HCT116 (cell line): ENCODE results near the gene APLF.

ENCODE experiments used
- CTCF ChIP-seq, 3 experiments: fragments of 200-600 bp in 1 of 3; sonication (generic) in 1 of 3; IDR thresholded peaks in 2 of 3; conservative IDR thresholded peaks in 1 of 3; 2 replicates each; pipeline ENCODE4 v1.5.1; 2012 to 2017; ENCODE audit warnings: low read depth in 2 of 3, low read length in 2 of 3, antibody characterized with exemption in 1 of 3, borderline replicate concordance in 1 of 3, control low read depth in 1 of 3, mild to moderate bottlenecking in 1 of 3, mixed read lengths in 1 of 3, mixed run types in 1 of 3, moderate library complexity in 1 of 3; ENCODE audit not compliant: insufficient read depth in 1 of 3
- EGR1 ChIP-seq: IDR thresholded peaks from 2 replicates; pipeline ENCODE4 v1.6.1; 2012; ENCODE audit warnings: low read depth
- EZH2phosphoT487 ChIP-seq: fragments of 200-600 bp; IDR thresholded peaks from 2 replicates; pipeline ENCODE4 v1.6.1; 2018; ENCODE audit warnings: antibody characterized with exemption, borderline replicate concordance
- POLR2AphosphoS5 ChIP-seq: IDR thresholded peaks from 2 replicates; pipeline ENCODE4 v1.6.1; 2011; ENCODE audit warnings: mild to moderate bottlenecking, low read depth, low read length, moderate library complexity
- RAD21 ChIP-seq: IDR thresholded peaks from 2 replicates; pipeline ENCODE4 v1.6.1; 2012; ENCODE audit warnings: low read depth, mild to moderate bottlenecking
- SP1 ChIP-seq: IDR thresholded peaks from 2 replicates; pipeline ENCODE4 v1.6.1; 2012; ENCODE audit warnings: low read depth
- TCF7L2 ChIP-seq: IDR thresholded peaks from 2 replicates; pipeline ENCODE4 v1.7.0; 2011; ENCODE audit warnings: borderline replicate concordance, inconsistent platforms; ENCODE audit not compliant: insufficient read depth, insufficient read length; ENCODE audit errors: extremely low read depth
- YY1 ChIP-seq: IDR thresholded peaks from 2 replicates; pipeline ENCODE4 v1.6.1; 2011; ENCODE audit warnings: low read length, low read depth, moderate library complexity, mild to moderate bottlenecking; ENCODE audit not compliant: insufficient replicate concordance; ENCODE audit errors: extremely low read depth
- ZFX ChIP-seq: fragments of 450-650 bp; IDR thresholded peaks from 2 replicates; pipeline ENCODE4 v1.6.1; 2017
- TF ChIP-seq, protein P1 (sequence below): IDR thresholded peaks from 2 replicates; pipeline ENCODE4 v1.6.1; 2012; ENCODE audit warnings: low read depth
- TF ChIP-seq, protein P2 (sequence below): IDR thresholded peaks from 2 replicates; pipeline ENCODE4 v1.6.1; 2012
- TF ChIP-seq, protein P3 (sequence below): IDR thresholded peaks from 2 replicates; pipeline ENCODE4 v1.6.1; 2012

GRCh38 chr2:68558576-68558975, 91.2 kb downstream of the APLF start:
- TF ChIP-seq, protein P1, sequence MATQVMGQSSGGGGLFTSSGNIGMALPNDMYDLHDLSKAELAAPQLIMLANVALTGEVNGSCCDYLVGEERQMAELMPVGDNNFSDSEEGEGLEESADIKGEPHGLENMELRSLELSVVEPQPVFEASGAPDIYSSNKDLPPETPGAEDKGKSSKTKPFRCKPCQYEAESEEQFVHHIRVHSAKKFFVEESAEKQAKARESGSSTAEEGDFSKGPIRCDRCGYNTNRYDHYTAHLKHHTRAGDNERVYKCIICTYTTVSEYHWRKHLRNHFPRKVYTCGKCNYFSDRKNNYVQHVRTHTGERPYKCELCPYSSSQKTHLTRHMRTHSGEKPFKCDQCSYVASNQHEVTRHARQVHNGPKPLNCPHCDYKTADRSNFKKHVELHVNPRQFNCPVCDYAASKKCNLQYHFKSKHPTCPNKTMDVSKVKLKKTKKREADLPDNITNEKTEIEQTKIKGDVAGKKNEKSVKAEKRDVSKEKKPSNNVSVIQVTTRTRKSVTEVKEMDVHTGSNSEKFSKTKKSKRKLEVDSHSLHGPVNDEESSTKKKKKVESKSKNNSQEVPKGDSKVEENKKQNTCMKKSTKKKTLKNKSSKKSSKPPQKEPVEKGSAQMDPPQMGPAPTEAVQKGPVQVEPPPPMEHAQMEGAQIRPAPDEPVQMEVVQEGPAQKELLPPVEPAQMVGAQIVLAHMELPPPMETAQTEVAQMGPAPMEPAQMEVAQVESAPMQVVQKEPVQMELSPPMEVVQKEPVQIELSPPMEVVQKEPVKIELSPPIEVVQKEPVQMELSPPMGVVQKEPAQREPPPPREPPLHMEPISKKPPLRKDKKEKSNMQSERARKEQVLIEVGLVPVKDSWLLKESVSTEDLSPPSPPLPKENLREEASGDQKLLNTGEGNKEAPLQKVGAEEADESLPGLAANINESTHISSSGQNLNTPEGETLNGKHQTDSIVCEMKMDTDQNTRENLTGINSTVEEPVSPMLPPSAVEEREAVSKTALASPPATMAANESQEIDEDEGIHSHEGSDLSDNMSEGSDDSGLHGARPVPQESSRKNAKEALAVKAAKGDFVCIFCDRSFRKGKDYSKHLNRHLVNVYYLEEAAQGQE: no peak
- TF ChIP-seq EZH2phosphoT487 (no peak), CTCF (IDR thresholded peaks at IDR 0.05 in 2 of 3, conservative IDR thresholded peaks at IDR 0.05 in 1 of 3; ENCODE audit: borderline replicate concordance in 1 of 3, insufficient read depth in 1 of 3, low read depth in 2 of 3, low read length in 2 of 3) (no peak), EGR1 (no peak), RAD21 (no peak), SP1 (no peak), YY1 (no peak), POLR2AphosphoS5 (no peak), TCF7L2 (no peak), ZFX (no peak)
- TF ChIP-seq, protein P2, sequence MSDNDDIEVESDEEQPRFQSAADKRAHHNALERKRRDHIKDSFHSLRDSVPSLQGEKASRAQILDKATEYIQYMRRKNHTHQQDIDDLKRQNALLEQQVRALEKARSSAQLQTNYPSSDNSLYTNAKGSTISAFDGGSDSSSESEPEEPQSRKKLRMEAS: no peak
- TF ChIP-seq, protein P3, sequence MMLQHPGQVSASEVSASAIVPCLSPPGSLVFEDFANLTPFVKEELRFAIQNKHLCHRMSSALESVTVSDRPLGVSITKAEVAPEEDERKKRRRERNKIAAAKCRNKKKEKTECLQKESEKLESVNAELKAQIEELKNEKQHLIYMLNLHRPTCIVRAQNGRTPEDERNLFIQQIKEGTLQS: no peak
